HG02973 (cell line): ENCODE data around the gene RBM10.

ENCODE experiments used
- ATAC-seq: cut with Tn5 transposase; IDR thresholded peaks from one replicate; pipeline ENCODE4 v1.9.1; 2021; ENCODE audit warnings: moderate library complexity; ENCODE audit not compliant: unreplicated experiment

The RBM10 gene

GRCh38 chrX:47194194-47194787 is 49.3 kb downstream of the RBM10 start:
- no peak for ATAC-seq

DNA sequence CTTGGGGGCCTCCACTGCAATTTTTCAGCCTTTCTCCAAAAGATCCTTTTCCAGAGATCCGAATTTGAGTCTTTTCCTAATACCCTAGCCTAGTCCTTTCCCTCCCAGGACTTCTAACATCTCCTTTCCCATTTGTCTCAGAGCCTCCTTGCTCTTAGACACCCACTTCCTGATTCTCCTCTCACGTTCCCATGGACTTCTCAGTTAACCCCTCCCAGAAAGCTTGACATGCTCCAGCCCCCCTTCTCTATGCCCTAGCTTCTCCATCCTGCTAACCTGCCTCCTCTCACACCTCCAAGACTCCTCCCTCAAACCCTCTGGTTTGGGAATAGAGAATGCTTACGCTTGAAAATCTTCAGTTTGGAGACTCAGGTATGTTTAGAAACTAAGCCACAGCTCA is 51.1 kb downstream of the RBM10 start:
- ATAC-seq: no peak

DNA sequence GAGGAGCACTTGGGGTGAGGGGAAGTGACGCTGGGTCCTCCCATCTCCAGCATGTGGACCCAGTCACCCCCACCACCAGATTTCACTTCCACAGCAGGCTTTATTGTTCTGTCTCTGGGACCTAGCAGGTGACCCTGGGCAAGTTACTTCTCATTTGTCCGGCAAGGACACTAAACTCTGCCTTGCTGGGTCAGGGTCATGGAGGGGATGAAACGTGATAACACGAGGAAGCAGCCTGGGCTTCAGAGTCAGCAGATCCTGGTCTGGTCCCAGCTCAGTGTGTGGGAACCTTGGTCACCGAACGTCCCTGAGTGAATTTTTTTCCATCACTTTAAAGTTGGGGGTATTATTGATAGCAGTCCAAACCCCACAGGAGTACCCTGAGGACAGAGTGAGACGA is 52.5 kb downstream of the RBM10 start:
- no peak for ATAC-seq

- no peak for ATAC-seq
These were observed 53.1 kb downstream of the RBM10 start for GRCh38 chrX:47198026-47198686.

DNA sequence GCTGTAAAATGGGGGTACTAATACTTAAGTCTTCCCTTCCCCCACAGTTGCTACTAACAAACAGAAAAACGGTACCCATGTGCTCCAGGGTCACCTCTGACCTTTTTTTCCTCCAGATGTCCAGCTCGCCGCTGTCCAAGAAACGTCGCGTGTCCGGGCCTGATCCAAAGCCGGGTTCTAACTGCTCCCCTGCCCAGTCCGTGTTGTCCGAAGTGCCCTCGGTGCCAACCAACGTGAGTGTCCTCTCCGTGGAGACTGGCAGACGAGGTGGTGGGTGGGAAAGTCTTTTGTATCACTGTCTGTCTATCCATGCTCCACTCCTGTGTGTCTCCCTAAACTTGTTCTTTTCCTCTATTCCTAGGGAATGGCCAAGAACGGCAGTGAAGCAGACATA is 53.7 kb downstream of the RBM10 start:
- ATAC-seq: no peak

- no peak for ATAC-seq
These were observed 54.3 kb downstream of the RBM10 start for GRCh38 chrX:47199286-47199685.

GRCh38 chrX:47200385-47201150 is 55.5 kb downstream of the RBM10 start:
- ATAC-seq: no peak

GRCh38 chrX:47201345-47201944 is 56.4 kb downstream of the RBM10 start:
- ATAC-seq: no peak

- ATAC-seq: no peak
These were observed 57.3 kb downstream of the RBM10 start for GRCh38 chrX:47202316-47202715.

GRCh38 chrX:47202877-47203276 is 57.9 kb downstream of the RBM10 start:
- no peak for ATAC-seq

GRCh38 chrX:47204970-47205369 is 59.9 kb downstream of the RBM10 start:
- no peak for ATAC-seq

GRCh38 chrX:47206316-47206715 is 61.3 kb downstream of the RBM10 start:
- no peak for ATAC-seq

- no peak for ATAC-seq
These were observed 63.1 kb downstream of the RBM10 start for GRCh38 chrX:47208108-47208507.

DNA sequence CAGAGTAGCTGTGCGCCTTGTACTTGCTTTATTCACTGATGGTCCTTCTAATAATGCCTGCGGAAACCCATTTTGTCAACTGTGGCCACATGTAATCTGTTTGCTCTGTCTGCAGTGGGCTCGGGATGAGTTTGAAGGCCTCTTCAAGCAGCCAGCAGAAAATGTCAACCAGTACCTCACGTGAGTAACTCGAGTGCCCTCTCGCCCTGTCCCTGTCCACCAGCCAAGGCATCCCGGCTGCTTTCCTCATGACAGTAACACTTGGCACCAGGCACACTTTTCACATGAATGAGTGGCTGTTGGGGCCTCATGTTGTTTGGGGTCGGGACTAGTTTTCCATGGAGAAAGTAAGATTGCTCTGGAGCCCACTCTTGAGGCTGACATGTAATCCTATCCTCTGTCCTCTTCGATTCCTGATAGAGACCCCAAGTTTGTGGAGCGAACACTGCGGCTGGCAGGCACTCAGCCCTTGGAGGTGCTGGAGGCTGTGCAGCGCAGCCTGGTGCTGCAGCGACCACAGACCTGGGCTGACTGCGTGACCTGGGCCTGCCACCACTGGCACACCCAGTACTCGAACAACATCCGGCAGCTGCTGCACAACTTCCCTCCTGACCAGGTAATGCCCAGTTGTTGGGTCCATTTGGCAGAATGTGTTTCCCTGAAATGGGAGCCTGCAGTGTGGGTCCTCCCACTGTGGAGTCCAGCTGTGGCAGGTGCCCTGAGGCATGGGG is 64.7 kb downstream of the RBM10 start:
- no peak for ATAC-seq

DNA sequence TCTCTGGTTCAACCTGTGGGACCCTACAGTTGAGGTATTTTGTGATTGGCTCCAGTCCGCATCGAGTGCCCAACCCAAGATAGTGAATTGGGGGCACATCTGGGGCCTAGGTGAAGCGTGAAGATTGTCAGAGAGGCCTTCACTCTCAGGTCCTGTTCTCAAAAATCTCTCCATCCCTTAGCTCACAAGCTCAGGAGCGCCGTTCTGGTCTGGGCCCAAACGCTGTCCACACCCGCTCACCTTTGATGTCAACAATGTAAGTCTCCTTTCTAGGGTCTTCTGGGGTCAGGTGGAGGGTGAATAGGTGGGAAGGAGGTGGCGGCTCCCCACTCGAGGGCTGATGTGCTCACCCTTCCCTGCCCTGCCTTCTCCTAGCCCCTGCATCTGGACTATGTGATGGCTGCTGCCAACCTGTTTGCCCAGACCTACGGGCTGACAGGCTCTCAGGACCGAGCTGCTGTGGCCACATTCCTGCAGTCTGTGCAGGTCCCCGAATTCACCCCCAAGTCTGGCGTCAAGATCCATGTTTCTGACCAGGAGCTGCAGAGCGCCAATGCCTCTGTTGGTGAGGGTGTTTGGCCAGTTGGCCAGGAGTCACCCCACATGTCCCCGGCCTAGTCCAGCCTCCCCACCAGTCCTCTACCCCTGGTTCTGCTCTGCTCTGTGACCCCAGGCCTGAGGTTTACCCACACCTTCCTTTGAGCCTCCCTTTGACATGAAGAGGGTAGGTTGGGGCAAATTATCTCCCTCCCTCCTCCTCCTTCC is 65.8 kb downstream of the RBM10 start:
- ATAC-seq: no peak

DNA sequence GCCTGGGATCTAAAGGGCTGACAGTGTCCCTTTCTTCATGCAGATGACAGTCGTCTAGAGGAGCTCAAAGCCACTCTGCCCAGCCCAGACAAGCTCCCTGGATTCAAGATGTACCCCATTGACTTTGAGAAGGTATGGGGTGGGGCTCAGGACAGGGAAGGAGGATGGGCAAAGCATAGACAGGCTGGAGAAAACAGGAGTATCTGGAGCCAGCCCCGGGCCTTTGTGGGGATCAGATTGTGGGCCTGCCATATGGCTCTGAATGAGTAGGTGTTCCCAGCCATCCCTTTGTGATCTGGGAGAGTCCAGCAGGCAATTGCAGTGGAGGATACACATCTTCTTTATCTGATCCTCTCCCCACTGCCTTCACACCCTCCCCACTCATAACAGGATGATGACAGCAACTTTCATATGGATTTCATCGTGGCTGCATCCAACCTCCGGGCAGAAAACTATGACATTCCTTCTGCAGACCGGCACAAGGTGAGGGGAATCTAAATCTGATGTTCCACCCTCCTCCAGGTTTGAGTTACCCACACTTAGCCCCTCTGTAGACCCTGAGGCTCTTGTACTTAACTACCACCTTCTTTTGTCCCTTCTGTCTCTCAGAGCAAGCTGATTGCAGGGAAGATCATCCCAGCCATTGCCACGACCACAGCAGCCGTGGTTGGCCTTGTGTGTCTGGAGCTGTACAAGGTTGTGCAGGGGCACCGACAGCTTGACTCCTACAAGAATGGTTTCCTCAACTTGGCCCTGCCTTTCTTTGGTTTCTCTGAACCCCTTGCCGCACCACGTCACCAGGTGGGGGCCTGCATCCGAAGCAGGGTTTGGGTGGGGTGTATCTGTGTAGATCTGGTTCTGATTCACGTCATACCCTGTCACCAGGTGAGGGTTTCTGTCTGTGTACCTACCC is 67.6 kb downstream of the RBM10 start:
- no peak for ATAC-seq

- no peak for ATAC-seq
These were observed 69.5 kb downstream of the RBM10 start for GRCh38 chrX:47214435-47215077.

- no peak for ATAC-seq
These were observed 70.4 kb downstream of the RBM10 start for GRCh38 chrX:47215291-47215900.
